Measurements from ENCODE around the gene FRYL. TPM values are rescaled to one million over a fixed set of nuclear protein-coding genes. Genes with fewer than 3 reads are reported as not detected.

FRYL gene
- polyA plus RNA-seq, 3 donors, result 10.8 to 15.8 (median 14.4) TPM

- intact Hi-C loops (cut with micrococcal nuclease), result no loop called here
- H3K27ac Mint-ChIP-seq, result no peak overlapping the region
Measured at GRCh38 chr4:48688953-48689352, 91.1 kb downstream of the FRYL start.

GRCh38 chr4:48687313-48688051 is 92.6 kb downstream of the FRYL start:
- no peaks in the 10 kb centered on the region for H3K27me3 Mint-ChIP-seq (ENCODE audit: low read depth in 3 of 3)
- intact Hi-C loops (cut with micrococcal nuclease), result no loop called here
- Histone ChIP-seq H3K27ac (ENCODE audit: low read depth in 1 of 2, low read length in 2 of 2) (no peak overlapping the region), H3K27me3 (ENCODE audit: control insufficient read depth in 2 of 2, insufficient read depth in 2 of 2, low read length in 2 of 2) (no peaks in the 10 kb centered on the region), H4K20me1 (ENCODE audit: insufficient read depth, low read length) (peaks cover 88% of the 10 kb centered on the region), H2AFZ (ENCODE audit: insufficient read depth, low read depth, low read length, poor library complexity, severe bottlenecking) (no peak overlapping the region), H3K4me2 (replicated peaks; ENCODE audit: extremely low read depth, low read length, poor library complexity, severe bottlenecking) (no peak overlapping the region), H3K79me2 (ENCODE audit: insufficient read depth, low read length) (peaks cover 87% of the 10 kb centered on the region), H3K36me3 (replicated peaks in 1 of 2; ENCODE audit: control insufficient read depth in 1 of 2, insufficient read depth in 2 of 2, low read length in 2 of 2) (no peaks in the 10 kb centered on the region), H3K4me1 (ENCODE audit: control insufficient read depth in 1 of 2, insufficient read depth in 2 of 2, low read length in 2 of 2) (peaks cover 4 to 10% of the 10 kb centered on the region in 2 donors), H3K9ac (ENCODE audit: insufficient read depth, low read length, poor library complexity, severe bottlenecking) (no peak overlapping the region), H3K4me3 (replicated peaks in 1 of 3; ENCODE audit: low read depth in 2 of 3, low read length in 3 of 3) (no peak overlapping the region), H3K9me3 (replicated peaks in 1 of 2; ENCODE audit: control insufficient read depth in 1 of 2, insufficient read depth in 1 of 2, low read length in 2 of 2) (no peaks in the 10 kb centered on the region)
- 95% methylated on average over 3 of the region's 10 CpGs for WGBS (ENCODE audit: insufficient coverage)
- no peak overlapping the region for H3K4me3 Mint-ChIP-seq
- H3K9me3 Mint-ChIP-seq, result no peaks in the 10 kb centered on the region
- DNase-seq, result no peak
- H3K36me3 Mint-ChIP-seq, result peaks cover 3 to 4% of the 10 kb centered on the region in 2 donors
- H3K27ac Mint-ChIP-seq, result no peak overlapping the region
- H3K4me1 Mint-ChIP-seq, result peaks cover 18% of the 10 kb centered on the region
- TF ChIP-seq CTCF (IDR thresholded peaks at IDR 0.05), result no peak

More at GRCh38 chr4:48688953-48689352, 91.1 kb downstream of the FRYL start:
- Mint-ChIP-seq H3K27me3 (ENCODE audit: low read depth in 3 of 3) (no peaks in the 10 kb centered on the region), H3K4me1 (peaks cover 15% of the 10 kb centered on the region), H3K4me3 (no peak overlapping the region), H3K36me3 (no peaks in the 10 kb centered on the region), H3K9me3 (no peaks in the 10 kb centered on the region)
- Histone ChIP-seq H3K4me1 (ENCODE audit: control insufficient read depth in 1 of 2, insufficient read depth in 2 of 2, low read length in 2 of 2) (peaks cover 4 to 7% of the 10 kb centered on the region in 2 donors), H2AFZ (ENCODE audit: insufficient read depth, low read depth, low read length, poor library complexity, severe bottlenecking) (no peak overlapping the region), H3K9me3 (replicated peaks in 1 of 2; ENCODE audit: control insufficient read depth in 1 of 2, insufficient read depth in 1 of 2, low read length in 2 of 2) (no peaks in the 10 kb centered on the region), H3K27me3 (ENCODE audit: control insufficient read depth in 2 of 2, insufficient read depth in 2 of 2, low read length in 2 of 2) (no peaks in the 10 kb centered on the region), H3K36me3 (replicated peaks in 1 of 2; ENCODE audit: control insufficient read depth in 1 of 2, insufficient read depth in 2 of 2, low read length in 2 of 2) (no peaks in the 10 kb centered on the region), H4K20me1 (ENCODE audit: insufficient read depth, low read length) (peaks cover 96% of the 10 kb centered on the region), H3K4me3 (replicated peaks in 1 of 3; ENCODE audit: low read depth in 2 of 3, low read length in 3 of 3) (no peak overlapping the region), H3K4me2 (replicated peaks; ENCODE audit: extremely low read depth, low read length, poor library complexity, severe bottlenecking) (no peak overlapping the region), H3K9ac (ENCODE audit: insufficient read depth, low read length, poor library complexity, severe bottlenecking) (no peak overlapping the region), H3K79me2 (ENCODE audit: insufficient read depth, low read length) (peaks cover 92% of the 10 kb centered on the region), H3K27ac (ENCODE audit: low read depth in 1 of 2, low read length in 2 of 2) (no peak overlapping the region)
- WGBS (ENCODE audit: insufficient coverage), result no CpG with 5 or more reads among the region's 1 CpG
- no peak for TF ChIP-seq CTCF (IDR thresholded peaks at IDR 0.05)
- DNase-seq, result no peak

Measured in CD14-positive monocyte (primary cell).